SH-SY5Y (cell line): ENCODE measurements around the gene FOXJ3.

Source experiments
- GATA2 ChIP-seq: IDR thresholded peaks from 2 replicates; pipeline ENCODE4 v1.6.1; 2011; ENCODE audit warnings: mild to moderate bottlenecking, low read depth, low read length
- GATA3 ChIP-seq: IDR thresholded peaks from 2 replicates; pipeline ENCODE4 v1.6.1; 2011; ENCODE audit warnings: low read depth, mild to moderate bottlenecking, low read length, moderate library complexity

Gene FOXJ3

DNA sequence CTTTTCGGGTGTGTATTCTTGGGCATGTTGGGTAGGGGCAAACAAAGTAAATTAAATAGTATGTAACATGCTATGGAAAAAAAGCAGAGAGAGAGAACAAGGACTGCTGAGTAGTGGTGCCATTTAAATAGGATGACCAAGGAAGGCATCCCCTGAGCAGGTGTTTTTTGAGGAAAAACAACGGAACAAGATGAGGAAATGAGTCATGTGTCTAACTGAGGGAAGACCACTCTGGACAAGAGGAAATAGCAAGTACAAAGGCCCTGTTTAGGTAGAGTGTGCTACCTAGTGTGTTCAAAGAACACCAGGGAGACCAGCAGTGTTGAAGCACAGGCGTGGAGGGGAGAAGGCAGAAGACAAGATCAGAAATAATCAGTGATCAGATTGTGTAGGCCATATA is 150.4 kb downstream of the FOXJ3 start:
- no peak for TF ChIP-seq GATA3
- no peak for TF ChIP-seq GATA2

DNA sequence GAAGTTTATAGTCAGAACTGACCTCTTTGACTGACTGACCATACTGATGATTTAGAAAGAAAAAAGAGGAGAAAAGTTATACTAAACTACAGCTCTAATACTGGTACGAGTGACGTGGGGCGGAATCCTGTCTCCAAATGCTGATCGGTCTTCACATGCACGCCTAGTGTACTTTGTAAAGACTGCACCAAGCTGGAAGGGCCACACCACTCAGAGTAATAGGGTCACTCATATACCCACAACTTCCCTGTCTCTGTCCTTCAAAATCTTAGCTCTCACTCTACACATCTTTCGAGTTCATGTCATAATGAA is 151.1 kb downstream of the FOXJ3 start:
- TF ChIP-seq GATA3 (no peak; the same call in 1 of the 2 replicates), GATA2 (no peak)

- TF ChIP-seq GATA2: peak; percentile 85
- TF ChIP-seq GATA3: peak; percentile 78
Measured at GRCh38 chr1:42183210-42183956, 151.7 kb downstream of the FOXJ3 start.

DNA sequence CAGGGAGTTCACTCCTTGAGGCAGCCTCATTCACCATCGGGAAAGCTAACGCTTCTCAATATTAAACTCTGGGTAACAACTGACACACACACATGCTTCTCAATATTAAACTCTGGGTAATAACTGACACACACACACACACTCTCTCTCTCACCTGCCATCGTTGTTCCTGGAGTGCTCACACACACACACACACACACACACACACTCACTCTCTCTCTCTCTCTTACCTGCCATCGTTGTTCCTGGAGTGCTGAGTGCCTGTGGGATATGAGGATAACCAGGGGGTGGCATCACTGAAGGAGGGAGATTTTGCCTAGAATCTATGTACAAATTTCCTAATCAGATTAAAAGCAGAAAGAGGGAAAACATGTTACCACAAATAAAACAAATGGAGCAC is 153.3 kb downstream of the FOXJ3 start:
- TF ChIP-seq GATA2 (no peak), GATA3 (no peak)

DNA sequence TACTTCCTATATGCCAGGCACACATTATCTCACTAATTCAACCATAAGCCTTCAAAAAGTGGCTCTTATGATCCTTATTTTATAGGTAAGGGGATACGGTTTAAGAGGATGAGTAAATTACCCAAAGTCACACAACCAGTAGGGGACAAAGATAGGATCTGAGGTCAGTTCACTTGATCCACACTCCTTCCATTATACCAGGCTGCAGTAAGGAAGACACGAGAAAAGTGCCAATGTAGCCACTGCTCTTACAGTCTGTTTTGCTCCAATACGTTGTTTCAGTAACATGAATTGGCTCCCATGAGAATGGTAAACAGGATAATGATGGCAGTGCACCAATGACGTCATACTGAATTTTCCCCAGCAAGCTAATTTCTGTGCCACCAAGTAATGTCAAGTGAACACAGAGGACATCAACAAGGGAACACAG is 155.1 kb downstream of the FOXJ3 start:
- TF ChIP-seq GATA3: no peak
- no peak for TF ChIP-seq GATA2

DNA sequence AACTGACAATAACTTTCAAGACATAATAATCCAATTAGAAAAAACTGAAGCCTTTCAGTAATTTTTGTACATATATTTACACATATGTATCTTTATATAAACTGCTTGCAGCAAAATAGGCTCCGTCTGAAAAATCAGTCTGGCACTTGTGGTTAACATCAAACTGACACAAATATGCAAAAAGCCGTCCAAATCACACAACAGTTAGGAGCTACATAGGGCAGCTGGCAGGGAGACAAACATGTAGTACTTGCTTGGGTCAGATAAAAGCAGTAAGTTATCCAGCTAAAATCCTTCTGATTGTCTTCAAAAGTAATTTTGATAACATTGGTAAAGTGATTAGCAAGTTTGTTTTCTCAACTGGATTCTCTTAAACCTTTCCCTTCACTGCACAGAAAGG is 155.8 kb downstream of the FOXJ3 start:
- TF ChIP-seq GATA2 (peak; percentile 29), GATA3 (no peak)

DNA sequence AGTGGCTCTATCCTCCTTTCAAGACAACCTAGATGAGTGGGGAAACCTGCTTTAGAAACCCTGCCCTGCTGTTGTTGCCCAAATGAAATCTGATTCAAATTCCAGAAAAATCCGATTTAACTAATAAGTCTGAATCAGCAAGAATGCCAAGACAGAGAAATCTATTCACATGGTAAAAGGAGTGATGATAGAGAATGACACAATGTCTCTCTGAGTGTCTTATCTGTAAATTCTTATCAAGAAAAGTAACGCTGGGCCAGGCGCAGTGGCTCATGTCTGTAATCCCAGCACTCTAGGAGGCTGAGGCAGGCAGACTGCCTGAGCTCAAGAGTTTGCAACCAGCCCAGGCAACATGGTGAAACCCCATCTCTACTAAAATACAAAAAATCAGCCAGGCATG is 156.8 kb downstream of the FOXJ3 start:
- TF ChIP-seq GATA2 (peak; percentile 34), GATA3 (no peak)

DNA sequence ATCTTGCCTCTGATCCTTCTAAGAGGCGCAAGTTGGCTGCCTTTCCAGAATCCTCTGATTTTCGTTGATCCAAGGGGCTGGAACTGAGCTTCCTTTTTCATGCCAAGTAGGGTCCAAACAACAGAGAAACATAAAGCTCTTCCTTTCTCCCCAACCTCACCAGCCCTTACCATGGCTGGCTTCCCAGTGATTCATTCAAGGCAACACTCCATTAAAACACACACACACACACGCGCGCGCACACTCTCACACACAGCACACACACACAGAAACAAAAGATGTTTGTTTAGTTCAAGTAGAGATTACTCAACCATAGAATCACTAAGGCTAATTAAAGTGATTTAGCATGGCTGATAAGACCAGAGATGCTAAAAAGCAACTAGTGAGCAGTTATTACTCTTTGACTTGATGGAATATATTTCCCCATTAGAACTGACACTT is 157.5 kb downstream of the FOXJ3 start:
- TF ChIP-seq GATA3 (no peak), GATA2 (no peak)

DNA sequence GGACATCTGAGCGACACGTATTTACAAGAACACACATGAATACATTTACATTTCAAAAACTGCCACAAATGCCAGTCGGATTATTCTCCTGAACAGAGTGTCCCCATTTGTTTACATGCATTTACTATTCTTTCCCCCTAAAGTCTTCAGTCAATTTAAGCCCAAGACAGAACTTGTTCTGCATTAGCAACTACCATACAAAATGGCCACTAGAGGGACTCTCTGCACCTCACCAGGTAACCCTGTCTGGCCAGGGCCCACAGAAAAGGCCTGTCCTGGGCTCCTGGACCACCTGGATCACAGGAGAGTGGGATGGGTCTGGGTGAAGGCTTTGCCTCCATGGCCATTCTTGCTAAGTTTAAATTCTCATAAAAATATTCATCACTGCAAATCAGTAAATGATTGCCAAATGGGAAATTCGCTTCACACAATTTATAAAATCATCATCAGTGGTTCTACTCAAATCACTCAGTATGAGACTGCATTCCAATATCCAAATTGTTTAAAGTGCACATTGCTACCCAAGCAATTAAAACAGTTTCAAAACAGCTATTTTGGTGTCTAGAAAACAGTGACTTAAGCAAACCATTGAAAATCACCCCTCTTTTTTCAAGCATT is 158.0 kb downstream of the FOXJ3 start:
- no peak for TF ChIP-seq GATA3

DNA sequence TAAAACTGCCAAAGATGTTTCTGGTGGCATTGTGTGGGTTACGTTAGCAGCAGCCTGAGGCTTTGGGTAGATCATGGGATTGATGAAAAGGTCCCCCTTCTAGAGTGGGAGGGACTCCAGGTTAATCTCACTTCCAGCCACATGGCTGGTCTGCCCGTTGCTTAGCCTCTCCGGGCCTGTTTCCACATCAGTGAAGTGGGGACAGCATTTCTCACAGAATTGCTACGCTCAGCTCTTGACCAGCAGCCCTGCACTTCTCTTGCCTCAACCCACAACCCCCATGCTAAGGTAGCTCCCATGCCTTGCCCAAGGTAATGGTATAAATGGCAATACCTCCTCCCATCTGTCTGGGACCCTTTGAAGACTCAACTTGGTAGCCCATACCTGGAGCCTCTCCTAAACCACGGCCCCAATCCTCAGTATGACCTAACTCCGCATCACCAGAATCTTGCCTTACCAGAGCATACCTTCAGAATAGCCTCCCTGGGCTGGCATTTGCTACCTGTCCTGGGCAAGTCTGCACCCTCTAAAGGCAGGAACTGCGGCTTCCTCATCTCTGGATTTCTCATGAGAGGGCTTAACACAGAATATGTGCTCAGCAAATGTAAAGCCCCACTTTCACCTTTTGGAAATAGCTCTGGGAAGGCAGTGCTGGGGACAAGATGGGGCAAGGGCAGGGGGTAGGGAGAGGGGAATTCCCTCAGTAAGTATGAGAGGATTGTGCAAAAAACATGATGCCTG is 159.6 kb downstream of the FOXJ3 start:
- TF ChIP-seq GATA2 (peak; percentile 16; the same call in 1 of the 2 replicates), GATA3 (no peak)

GRCh38 chr1:42173961-42174735 is 160.9 kb downstream of the FOXJ3 start:
- TF ChIP-seq GATA3 (no peak), GATA2 (no peak)

DNA sequence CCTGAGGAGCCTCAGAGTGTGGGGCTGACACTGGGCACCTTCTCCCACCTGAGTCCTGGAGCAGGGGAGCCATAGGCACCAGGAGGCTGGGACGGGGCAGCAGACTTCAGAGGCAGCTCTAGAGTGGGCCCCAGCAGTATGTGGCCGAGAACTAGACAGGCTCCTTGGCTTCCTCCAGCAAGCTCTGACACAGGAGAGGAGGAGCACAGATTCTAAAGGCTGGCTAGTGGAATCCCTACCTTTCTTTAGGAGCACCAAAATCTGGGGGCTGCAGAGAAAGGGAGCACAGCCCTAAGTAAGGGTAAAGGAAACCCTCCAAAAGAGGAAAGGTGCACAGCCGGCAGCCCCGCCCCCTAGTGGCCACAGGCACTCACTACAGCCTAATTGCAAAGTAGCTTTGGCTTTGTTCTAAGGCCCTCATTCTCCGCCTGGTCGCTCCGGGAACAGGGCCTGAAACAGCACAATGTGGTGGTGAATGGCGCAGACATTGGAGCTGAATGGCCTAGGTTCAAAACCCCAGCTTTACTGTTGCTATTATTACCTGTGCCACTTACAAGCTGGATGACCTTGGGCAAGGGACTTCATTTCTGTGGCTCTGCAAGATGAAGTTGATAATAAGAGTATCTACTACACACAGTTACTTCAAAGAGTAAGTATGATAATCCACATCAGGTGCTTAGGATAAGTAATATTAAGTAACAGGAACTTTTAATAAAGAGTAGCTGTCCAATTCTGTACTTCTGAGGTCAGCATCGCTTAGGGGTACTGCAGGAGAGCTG is 161.7 kb downstream of the FOXJ3 start:
- TF ChIP-seq GATA2: no peak
- no peak for TF ChIP-seq GATA3

DNA sequence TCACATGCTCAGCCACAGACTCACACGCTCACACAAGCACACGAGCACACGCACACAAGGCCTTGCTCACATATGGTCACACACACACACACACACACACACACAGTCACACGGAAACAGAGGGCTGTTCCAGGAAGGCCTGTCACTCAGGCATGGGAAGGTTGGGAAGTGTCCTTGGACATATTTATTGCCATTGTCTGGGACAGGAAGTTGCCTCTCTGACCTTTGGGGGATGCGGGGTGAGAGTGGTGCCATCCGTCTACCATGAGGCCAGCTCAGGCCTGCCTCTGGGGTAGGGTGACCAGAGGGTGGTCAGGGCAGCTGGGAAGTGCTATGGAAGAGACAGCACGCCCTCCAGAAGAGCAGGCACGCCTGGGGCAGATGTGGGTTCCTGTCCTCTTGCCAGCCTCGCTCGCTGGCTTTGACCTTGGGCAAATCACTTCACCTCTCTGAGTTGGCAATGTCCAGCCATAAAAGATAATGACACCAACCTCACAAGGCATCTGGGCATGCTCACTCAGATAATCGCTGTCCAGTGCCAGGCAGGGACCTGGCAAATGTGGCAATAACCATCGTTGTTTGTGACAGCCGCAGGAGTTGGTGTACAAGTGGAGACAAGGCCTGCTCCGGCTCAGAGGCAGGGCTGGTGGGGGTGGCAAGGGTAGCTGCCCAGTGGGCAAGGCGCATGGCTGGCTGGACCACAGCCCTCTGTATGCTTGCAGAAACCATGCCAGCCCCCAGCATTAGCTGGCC is 162.5 kb downstream of the FOXJ3 start:
- TF ChIP-seq GATA3 (no peak), GATA2 (no peak)
